ENCODE results near the gene INTS15. TPM values are rescaled to one million over a fixed set of nuclear protein-coding genes. Genes with fewer than 3 reads are reported as not detected.

Gene INTS15
- total RNA-seq, 2 experiments from 2014 or later: 33.0 to 40.9 TPM

DNA sequence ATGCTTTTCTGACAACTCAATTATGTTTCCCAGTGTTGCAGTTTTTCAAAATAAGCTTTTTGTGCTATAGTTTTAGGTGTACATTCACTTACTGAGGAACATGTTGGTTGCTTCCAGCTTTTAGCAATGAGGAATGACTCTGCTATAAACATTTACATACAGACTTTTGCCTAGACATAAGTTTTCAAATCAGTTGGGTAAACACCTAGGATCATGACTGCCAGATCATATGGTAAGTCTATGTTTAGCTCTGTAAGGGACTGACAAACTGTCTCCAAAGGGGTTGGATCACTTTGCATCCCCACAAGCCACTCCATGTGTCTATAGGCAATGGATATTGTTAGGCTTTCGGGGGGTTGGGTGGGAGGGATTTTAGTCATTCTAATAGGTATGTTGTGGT lies 27.7 kb upstream of the INTS15 start:
- TF ChIP-seq, protein P1, sequence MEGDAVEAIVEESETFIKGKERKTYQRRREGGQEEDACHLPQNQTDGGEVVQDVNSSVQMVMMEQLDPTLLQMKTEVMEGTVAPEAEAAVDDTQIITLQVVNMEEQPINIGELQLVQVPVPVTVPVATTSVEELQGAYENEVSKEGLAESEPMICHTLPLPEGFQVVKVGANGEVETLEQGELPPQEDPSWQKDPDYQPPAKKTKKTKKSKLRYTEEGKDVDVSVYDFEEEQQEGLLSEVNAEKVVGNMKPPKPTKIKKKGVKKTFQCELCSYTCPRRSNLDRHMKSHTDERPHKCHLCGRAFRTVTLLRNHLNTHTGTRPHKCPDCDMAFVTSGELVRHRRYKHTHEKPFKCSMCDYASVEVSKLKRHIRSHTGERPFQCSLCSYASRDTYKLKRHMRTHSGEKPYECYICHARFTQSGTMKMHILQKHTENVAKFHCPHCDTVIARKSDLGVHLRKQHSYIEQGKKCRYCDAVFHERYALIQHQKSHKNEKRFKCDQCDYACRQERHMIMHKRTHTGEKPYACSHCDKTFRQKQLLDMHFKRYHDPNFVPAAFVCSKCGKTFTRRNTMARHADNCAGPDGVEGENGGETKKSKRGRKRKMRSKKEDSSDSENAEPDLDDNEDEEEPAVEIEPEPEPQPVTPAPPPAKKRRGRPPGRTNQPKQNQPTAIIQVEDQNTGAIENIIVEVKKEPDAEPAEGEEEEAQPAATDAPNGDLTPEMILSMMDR (conservative IDR thresholded peaks at IDR 0.05; ENCODE audit: low read length): no peak
- TF ChIP-seq EZH2phosphoT487 (IDR thresholded peaks at IDR 0.05; ENCODE audit: borderline replicate concordance, low read depth, low read length): no peak
- no peaks in the 10 kb centered on the region for H3K9me3 ChIP-seq (ENCODE audit: low read length)

DNA sequence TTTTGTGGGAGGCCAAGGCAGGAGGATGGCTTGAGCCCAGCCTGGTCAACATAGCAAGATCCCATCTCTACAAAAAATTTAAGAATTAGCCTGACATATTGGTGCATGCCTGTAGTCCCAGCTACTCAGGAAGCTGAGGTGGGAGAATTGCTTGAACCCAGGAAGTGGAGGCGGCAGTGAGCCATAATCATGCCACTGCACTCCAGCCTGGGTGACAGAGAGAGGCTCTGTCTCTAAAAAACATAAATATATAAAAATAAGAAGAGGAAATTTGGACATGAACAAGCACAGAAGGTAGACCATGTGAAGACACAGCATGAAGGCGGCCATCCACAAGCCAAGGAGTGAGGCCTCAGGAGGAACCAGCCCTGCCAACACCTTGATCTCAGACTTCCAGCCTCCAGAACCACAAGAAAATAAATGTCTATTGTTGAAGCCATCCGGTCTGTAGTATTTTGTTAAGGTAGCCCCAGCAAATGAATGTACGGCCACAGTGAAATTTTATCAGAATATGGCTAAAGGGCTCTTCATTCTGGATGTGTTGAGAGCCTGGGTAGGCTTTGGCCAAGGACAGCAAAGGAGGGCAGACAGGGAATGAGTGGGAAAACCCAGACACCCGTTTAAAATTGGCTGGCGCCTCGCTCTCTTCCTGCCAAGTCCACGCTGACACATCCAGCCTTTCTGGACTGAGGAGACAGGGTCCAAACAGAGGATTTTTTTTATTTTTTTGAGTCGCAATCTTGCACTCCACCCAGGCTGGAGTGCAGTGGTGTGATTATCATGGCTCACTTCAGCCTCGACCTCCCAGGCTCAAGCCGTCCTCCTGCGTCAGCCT lies 25.7 kb upstream of the INTS15 start:
- Histone ChIP-seq H3K4me2 (ENCODE audit: low read length) (no peak overlapping the region), H3K4me1 (ENCODE audit: insufficient read depth, low read length, poor library complexity, severe bottlenecking) (peaks cover 8% of the 10 kb centered on the region), H3K79me2 (ENCODE audit: insufficient read depth, low read depth, low read length) (no peaks in the 10 kb centered on the region), H3K27ac (ENCODE audit: low read depth, low read length, poor library complexity, severe bottlenecking) (no peak overlapping the region), H3K9me2 (ENCODE audit: insufficient read depth, low read length) (no peaks in the 10 kb centered on the region), H2AFZ (ENCODE audit: low read length) (no peak overlapping the region), H3K4me3 (ENCODE audit: low read depth, low read length, poor library complexity, severe bottlenecking) (no peak overlapping the region), H3K9me3 (ENCODE audit: low read length) (no peaks in the 10 kb centered on the region), H3K36me3 (ENCODE audit: insufficient read depth, low read length) (no peaks in the 10 kb centered on the region), H4K20me1 (ENCODE audit: insufficient read depth, low read length) (no peaks in the 10 kb centered on the region)
- DNase-seq (ENCODE audit: low spot score): no peak
- BruUV-seq (replicated peaks): no TSS peak
- ChIA-PET CTCF (ENCODE audit: unreplicated experiment) (no interaction called here), POLR2A (no interaction called here)
- intact Hi-C loops (cut with micrococcal nuclease; ENCODE audit: unreplicated experiment): no loop called here
- no peak for TF ChIP-seq EZH2phosphoT487 (IDR thresholded peaks at IDR 0.05; ENCODE audit: borderline replicate concordance, low read depth, low read length)
- TF ChIP-seq, protein P1 (conservative IDR thresholded peaks at IDR 0.05; ENCODE audit: low read length): no peak

More for the DNA sequence above, 27.7 kb upstream of the INTS15 start:
- H4K20me1 ChIP-seq (ENCODE audit: insufficient read depth, low read length): no peaks in the 10 kb centered on the region
- CTCF ChIA-PET (ENCODE audit: unreplicated experiment): no interaction called here
- H3K36me3 ChIP-seq (ENCODE audit: insufficient read depth, low read length): no peaks in the 10 kb centered on the region
- H3K27ac ChIP-seq (ENCODE audit: low read depth, low read length, poor library complexity, severe bottlenecking): no peak overlapping the region
- intact Hi-C loops (cut with micrococcal nuclease; ENCODE audit: unreplicated experiment): no loop called here
- POLR2A ChIA-PET: interaction anchor here (1.2 kb wide), 1 partner anchor 10 kb away, joined by 3 read pairs; no protein-coding TSS in a partner anchor
- no peak overlapping the region for H3K4me3 ChIP-seq (ENCODE audit: low read depth, low read length, poor library complexity, severe bottlenecking)
- no peaks in the 10 kb centered on the region for H3K9me2 ChIP-seq (ENCODE audit: insufficient read depth, low read length)
- no peak for DNase-seq (ENCODE audit: low spot score)
- H3K4me1 ChIP-seq (ENCODE audit: insufficient read depth, low read length, poor library complexity, severe bottlenecking): no peaks in the 10 kb centered on the region
- H2AFZ ChIP-seq (ENCODE audit: low read length): no peak overlapping the region
- no TSS peak for BruUV-seq (replicated peaks)
- H3K79me2 ChIP-seq (ENCODE audit: insufficient read depth, low read depth, low read length): no peaks in the 10 kb centered on the region
- no peak overlapping the region for H3K4me2 ChIP-seq (ENCODE audit: low read length)

DNA sequence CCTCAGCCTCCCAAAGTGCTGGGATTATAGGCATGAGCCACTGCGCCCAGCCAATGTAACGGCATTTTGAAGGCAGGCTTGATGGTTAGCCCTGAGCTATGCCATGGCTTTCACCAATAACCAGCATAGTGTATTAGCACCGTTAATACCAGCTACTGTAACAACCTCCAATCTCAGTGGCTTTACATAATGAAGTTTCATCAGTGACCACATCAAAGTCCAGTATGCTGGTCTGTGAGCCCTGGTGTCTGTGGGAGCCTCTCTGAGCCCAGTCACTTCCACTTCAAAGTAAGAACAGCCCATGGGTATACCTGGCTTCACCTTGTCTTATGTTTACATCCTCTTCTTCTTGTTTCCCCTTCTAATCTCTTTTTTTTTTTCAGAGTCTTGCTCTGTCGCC lies 24.2 kb upstream of the INTS15 start:
- POLR2A ChIA-PET: interaction anchor here (0.6 to 1.0 kb wide), 2 partner anchors 24 to 257 kb away, joined by 3 read pairs; partner anchors contain the start of gene INTS15
- CTCF ChIA-PET (ENCODE audit: unreplicated experiment): no interaction called here
- intact Hi-C loops (cut with micrococcal nuclease; ENCODE audit: unreplicated experiment): no loop called here

More for the DNA sequence above, 24.2 kb upstream of the INTS15 start:
- H3K36me3 ChIP-seq (ENCODE audit: insufficient read depth, low read length): no peaks in the 10 kb centered on the region
- H2AFZ ChIP-seq (ENCODE audit: low read length): no peak overlapping the region
- no peak overlapping the region for H3K4me3 ChIP-seq (ENCODE audit: low read depth, low read length, poor library complexity, severe bottlenecking)
- no peaks in the 10 kb centered on the region for H3K9me2 ChIP-seq (ENCODE audit: insufficient read depth, low read length)
- no peaks in the 10 kb centered on the region for H4K20me1 ChIP-seq (ENCODE audit: insufficient read depth, low read length)
- H3K79me2 ChIP-seq (ENCODE audit: insufficient read depth, low read depth, low read length): no peaks in the 10 kb centered on the region
- H3K4me1 ChIP-seq (ENCODE audit: insufficient read depth, low read length, poor library complexity, severe bottlenecking): peaks cover 8% of the 10 kb centered on the region
- H3K4me2 ChIP-seq (ENCODE audit: low read length): no peak overlapping the region
- BruUV-seq (replicated peaks): no TSS peak
- no peak for DNase-seq (ENCODE audit: low spot score)
- peaks cover 5% of the 10 kb centered on the region; the same call in 1 of the 2 replicates for H3K9me3 ChIP-seq (ENCODE audit: low read length)
- TF ChIP-seq, protein P1 (conservative IDR thresholded peaks at IDR 0.05; ENCODE audit: low read length): no peak
- TF ChIP-seq EZH2phosphoT487 (IDR thresholded peaks at IDR 0.05; ENCODE audit: borderline replicate concordance, low read depth, low read length): no peak
- H3K27ac ChIP-seq (ENCODE audit: low read depth, low read length, poor library complexity, severe bottlenecking): no peak overlapping the region
